NCI-H2081 (cell line): ENCODE data around the gene ARMC12.
"Not testable (repeated sequence)": the region's sequence is repeated elsewhere in the genome, so short reads cannot be mapped to it uniquely, and the experiment has no call there.

Experiments used
- DNase-seq, 2 experiments: peaks; one replicate each; lab custom pipeline; 2025; lab: John Stamatoyannopoulos, UW

Gene ARMC12

DNA sequence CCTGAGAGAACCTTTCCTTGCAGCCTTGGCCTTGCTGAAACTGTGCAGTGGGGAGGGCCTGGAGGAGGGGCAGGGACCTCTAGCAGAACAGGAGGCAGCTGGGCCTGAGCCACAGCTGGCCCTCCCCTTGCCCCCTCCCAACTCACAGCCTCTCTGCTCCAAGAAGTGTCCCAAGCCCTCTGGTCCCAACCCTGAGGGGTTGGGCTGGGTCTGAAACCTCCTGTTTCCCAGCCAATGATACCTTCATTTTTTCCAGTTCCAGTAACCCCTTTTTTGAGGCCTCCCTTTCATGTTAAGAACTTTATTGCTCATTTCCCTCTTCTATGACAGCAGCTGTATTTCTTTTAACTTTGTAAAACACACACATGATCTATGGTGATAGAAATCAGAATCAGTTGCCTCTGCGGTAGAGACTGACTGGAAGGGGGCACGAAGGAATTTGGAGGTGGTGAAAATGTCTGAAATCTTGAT is 17.9 kb upstream of the ARMC12 start:
- DNase-seq: no peak

- DNase-seq: no peak
Observed at GRCh38 chr6:35719404-35719829, 17.4 kb upstream of the ARMC12 start.

DNA sequence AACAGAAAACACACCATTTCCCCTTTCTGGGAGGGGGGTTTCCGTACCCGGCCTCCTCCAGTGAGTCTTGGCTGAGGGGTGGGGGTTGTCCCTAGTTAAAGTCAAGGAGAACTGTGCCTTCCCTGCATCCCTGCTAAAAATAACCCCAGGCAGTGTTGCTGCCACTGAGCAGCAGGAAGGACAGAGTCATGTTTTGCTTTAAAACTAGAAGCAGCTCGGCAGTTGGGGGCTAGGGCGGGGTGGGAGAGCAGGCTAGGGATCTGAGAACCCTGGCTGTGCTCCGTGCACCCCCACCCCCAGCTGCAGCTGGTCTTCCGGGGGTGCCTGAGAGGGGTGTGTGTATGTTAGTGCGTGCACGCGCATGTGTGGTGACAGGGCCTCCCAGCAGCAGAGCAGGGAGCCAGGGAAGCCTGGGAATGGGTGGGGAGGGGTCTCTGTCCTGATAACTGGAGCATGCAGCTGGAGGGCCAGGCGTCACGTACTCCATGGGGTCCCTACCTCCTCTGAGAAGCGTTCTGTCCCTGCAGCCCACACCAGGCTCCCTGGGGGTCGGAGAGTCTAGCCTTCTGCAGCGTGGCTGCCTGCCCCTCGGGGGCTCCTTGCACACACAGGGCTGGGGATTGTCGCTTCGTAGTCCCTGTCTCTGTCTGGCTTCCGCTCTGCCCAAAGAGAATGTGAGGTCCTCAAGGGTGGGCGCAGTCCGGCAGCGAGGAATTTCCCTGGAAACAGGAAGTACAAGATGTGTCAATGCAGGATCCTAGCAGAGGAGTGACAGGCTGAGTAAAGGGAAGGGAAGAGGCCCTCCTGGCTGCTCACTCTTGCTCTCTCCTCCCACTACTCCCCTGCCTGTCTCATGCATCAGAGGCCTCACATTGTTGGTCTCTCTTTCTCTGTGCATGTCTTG is 16.8 kb upstream of the ARMC12 start:
- DNase-seq: no peak

DNA sequence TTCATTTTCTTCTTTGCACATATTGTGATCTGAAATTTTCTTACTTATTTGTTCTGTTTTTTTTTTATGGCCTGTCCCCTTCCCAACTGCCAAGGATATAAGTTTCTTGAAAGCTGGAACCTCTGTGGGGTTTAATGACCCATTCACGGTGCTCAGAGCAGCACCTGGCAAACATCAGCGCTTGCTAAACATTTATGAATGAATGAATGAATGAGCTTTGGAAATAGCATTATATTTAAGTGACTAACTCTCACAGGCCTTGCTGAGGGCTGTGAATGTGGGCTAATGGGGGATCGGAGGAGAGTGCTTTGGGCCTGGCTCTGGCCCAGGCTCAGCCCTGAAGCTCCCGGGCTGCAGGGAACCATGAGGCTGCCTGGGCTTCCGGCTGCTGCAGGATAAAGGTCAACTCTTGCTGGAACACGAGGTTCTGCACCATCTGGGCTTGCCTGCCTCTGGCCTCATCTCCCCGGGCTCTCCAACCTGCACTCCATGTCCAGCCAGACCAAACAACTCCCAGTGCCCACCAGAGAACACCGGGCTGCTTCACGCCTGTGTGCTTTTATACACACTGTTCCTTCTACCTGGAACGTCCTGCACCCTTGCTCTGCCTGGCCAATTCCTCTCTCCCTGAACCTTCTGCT is 14.6 kb upstream of the ARMC12 start:
- DNase-seq: no peak

DNA sequence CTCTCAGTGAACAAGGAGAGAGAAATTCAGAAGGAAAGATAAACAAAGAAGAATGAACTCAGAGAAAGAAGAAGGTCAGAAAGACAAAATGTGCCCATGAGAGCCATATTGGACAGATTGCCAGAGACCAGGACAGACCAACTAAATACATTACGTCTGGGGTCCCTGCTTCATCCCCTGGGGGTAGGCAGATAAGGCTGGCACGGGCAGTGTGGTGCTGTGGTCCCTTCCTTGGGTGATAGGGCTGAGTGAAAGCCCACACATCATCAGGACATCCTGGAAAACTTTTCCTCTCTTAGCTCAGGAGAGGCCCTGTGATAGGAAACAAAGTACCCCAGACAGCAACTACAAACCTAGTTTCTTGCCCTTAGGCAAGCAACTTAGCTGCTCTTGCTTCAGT is 13.2 kb upstream of the ARMC12 start:
- DNase-seq: no peak

GRCh38 chr6:35724059-35724458 is 12.8 kb upstream of the ARMC12 start:
- DNase-seq: no peak

DNA sequence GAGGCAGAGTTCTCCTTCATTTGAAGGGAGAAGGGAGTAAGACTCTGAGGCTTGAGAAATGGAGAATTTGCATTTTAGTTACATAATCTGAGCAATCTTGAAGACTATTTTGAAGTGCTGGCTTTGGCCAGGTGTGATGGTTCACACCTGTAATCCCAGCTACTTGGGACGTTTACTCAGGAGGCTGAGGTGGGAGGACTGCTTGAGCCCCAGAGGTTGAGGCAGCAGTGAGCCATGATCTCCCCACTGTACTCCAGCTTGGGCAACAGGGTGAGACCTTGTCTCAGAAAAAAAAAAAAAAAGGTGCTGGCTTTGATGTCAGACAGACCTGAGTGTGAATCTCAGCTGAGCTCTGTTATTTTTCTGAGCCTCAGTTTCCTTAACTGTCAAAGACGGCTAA is 12.4 kb upstream of the ARMC12 start:
- DNase-seq: no peak

DNA sequence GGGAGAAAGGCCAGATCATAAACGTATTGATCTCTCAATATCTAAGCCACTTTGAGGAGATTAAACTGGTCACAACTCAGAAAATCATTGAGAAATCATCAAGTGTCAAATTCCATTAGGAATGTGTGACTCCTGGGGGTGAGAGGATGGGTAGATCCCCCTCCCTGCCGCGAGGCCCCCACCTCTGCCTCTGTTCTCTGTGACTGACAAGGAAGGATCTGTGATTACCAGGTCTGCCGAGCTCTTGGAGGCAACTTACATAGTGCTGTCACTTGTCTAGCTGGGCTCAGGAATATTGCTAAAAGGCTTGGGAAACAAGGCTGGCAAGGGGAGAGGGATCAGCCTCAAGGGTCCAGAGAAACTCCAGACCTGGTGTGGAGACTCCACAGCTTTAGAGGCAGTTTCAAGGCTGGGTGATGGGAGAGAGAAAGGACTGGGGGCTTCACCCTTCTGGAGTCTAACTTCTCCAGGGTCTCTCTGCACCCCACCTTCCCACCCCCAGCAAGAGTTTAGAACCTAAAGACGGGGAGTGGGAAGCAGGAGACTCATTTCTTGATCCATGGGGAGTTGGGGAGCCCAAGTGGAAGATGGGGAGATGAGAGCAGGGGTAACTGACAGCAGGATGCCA is 11.6 kb upstream of the ARMC12 start:
- no peak for DNase-seq

DNA sequence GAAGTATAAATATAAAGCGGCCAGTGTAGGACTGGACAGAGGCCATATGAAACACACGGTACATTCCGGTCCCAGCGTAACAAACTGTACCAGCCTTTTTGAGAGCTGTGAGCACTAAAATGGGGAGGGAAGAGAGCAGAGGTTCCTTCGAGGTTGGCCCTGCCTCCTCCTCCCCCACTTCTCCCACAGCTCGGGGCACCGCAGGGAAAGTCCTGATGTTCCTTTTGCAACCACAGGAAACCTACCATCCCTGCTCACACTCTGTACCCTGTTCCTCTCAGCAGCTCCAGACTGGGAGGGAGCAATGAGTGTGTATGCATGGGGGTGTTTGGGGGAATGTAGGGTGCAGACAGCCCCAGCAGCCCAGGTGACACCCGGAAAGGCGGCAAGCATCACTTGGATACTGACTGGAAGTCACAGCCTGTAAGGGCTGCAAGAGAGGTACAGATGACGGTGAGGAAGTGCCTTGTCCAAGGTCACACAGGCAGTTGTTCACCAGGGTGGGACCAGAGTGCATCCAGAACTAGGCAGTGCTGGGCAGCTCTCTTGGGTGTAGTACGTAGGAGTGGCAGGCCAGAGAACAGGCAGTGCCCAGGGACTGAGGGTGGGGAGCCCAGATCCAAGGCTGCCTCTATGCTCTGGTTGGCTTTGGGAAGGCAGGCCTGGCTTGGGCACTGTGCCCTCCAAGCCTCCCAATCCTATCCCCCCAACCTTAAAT is 11.0 kb upstream of the ARMC12 start:
- DNase-seq: no peak

DNA sequence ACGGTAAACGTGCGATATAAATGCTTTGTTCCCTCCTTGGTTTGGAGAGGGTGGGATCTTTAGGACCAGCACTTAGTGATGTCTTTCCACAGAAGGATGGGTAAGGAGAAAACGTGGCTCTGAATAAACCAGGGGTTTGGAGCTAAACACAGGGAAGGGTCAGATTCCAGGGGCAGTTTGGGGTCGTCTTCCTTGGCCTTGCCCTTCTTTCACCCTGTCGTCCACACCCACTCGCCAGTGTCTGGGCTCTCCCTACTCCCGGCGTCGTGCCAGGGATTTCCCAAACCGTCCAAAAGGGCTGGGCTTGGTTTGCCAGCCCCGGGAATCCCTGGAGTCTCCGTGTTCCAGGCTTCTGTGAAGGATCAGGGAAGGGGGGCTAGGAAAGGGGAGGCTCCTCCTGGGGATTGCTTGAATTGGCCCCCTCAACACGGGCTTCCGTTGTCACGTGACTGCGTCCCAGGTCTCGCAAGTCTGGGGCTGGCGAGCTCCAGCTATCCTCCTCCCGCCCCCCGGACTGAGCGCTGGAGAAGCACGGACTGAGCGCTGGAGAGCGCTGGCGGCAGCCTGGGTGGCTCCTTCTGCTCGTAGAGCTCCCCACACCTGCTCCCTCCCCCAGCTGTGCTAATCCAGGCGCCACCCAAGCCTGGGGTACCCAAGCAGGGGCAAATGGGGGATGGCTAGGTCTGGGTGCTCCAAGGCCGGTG is 9.4 kb upstream of the ARMC12 start:
- DNase-seq: peak; percentile 62 to 75

- DNase-seq: peak; percentile 73 to 80
Observed at GRCh38 chr6:35727935-35728682, 8.7 kb upstream of the ARMC12 start.

DNA sequence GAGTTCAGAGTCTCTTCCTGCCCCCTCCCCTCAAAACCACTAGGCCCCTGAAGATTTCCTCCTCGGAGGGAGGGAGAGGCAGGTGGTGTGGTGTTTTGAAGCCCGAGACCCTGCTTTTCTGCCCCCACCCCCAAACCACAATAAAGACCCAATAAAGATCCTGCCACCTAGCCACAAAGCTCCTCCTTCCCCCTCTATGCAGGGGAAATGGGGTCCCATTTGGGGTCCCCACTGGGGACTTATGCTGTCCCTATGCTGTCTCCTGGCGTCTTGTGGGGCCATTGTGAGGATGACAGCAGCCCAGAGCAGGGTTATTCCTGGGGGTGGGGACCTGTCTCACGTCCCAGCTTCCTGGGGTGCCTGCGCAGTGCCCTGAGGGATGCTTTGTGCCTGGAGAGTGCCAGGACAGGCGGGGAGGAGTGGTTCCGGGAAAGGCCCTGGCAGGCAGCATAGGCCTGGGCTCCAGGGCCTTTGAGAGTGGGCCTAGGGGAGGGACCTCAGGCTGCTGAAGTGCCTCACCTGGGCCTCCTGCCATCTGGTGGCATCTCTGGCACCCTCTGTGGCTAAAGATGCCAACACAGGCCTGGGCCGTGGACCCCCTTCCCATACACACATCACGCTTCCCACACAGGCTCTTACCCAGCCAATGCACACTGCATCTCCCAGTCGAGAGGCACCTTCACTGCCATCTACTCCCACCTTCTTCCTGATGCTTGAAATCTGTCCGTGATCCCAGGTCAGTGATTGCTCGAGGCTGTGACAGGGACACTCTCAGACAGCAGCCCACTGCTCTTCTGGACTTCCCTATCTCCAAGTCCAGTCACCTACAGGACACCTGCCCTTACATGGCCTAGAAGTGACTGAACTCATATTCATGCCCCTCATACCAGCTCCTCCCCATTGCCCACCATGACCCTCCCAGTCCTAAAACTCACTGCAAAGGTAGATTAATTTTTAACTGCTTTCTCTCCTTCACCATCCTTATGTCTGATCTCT is 7.9 kb upstream of the ARMC12 start:
- peak in 1 of 2 experiments; percentile 11 for DNase-seq

DNA sequence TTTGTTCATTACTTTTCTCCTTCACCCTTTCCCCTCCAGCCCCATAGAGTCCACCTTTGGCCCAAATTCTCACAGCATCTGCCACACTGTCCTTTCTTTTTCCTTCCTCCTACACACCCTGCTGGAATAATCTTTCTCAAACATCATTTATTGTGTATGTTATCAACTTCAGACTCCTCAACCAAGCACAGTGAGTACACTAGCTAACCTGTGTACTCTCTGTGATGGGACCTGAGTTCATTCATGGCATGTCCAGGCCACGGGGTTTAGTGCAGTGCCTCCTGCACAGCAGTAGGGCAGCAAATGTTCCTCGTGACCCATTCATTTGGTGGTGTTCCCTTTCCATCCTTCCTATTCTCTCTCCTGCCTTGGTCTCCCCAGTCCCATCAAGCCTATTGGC is 7.1 kb upstream of the ARMC12 start:
- DNase-seq: no peak

DNA sequence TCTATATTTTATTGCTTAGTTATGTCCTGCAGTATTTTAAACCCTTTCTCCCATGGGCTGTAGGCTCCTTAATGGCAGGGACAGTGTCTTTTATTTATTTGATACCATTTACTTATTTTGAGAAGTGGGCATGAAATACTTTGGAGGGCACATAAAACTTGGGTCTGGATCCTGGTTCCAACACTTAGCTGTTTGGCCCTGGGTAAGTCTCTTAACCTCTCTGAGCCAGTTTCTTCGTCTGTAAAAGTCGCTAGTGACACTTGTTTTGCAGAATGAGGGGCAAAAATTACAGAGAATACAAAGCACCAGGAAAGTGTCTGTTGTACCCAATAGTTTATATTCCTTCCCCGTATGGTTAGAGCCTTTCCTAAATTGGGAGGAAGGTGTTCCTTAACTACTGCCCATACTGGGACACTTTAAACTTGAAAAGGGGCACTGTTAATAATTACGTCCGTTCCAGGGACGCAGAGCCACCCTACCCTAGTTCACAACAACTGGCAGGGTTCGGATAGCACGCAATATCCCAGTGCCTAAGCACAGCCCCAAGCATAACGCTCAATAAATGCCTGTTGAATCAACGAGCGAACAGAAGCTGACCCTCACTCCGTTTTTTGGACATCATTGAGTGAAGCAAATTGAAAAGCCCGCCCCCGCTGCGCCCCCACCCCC is 6.0 kb upstream of the ARMC12 start:
- DNase-seq: no peak

- DNase-seq: peak; percentile 78 to 82
Observed at GRCh38 chr6:35731414-35731735, 5.5 kb upstream of the ARMC12 start.

DNA sequence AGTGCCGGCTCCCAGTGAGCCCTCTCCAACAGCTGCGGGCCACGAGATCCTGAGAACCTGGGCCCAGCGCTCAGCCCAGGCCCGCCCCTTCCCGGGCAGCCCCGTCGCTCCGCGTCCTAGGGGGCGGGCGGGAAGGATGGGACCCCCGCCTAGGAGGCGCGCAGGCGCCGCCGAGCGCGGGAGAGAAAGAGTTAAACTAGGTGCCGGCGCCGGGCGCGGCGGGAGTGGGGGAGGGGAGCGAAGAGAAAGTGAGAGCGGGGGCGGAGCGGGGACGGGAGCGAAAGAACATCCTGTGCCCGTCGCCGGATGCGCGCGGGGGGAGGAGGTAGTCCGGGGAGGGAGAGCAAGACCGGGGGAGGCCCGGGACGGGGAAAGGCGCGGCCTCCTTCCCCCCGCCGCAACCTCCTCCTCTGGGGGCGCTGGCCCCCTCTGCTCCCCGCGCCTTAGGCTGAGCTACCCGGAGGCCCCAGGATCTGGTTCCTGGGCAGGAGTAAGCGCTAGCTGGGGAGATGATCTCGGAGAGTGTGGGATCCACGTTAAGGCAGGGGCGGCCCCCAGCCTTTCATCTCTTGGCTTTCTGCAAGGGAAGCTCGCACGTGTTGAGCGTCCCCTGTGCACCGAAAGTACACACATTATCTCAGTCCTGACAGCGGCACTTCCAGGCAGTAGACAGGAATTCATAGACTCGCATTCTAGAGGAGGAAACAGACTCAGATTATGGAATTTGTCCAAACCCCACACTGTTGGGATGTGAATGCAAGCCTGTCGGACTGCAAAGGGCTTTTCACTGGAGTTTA is 4.9 kb upstream of the ARMC12 start:
- peak; percentile 78 for DNase-seq

DNA sequence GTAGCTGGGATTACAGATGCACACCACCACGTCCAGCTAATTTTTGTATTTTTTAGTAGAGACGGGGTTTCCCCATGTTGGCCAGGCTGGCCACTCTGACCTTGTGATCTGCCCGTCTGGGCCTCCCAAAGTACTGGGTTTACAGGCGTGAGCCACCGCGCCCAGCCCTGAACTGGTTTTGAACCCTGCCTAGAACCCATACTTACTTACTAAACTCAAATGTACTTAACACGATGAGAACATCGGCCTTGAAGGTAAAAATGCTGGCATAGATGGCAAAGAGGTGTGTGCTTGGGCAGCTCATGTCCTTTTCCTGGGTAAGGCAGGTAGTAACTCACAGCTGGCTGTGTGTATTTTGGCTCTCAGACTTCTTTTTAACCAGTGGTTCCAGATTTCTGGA is 3.2 kb upstream of the ARMC12 start:
- DNase-seq: no peak

GRCh38 chr6:35734319-35734718 is 2.5 kb upstream of the ARMC12 start:
- not testable (repeated sequence) for DNase-seq
